ENCODE data around the gene EHMT1. TPM values are rescaled to one million over a fixed set of nuclear protein-coding genes. Genes with fewer than 3 reads are reported as not detected.
A peak's percentile ranks its signal among the peaks of the same experiment; 100 is the strongest.

EHMT1 gene
- total and polyA plus RNA-seq, 10 of the 15 experiments (the other 5 are each of a cell fraction or from before 2014, with no cell fraction given): 2.9 to 100 (median 48.1) TPM

DNA sequence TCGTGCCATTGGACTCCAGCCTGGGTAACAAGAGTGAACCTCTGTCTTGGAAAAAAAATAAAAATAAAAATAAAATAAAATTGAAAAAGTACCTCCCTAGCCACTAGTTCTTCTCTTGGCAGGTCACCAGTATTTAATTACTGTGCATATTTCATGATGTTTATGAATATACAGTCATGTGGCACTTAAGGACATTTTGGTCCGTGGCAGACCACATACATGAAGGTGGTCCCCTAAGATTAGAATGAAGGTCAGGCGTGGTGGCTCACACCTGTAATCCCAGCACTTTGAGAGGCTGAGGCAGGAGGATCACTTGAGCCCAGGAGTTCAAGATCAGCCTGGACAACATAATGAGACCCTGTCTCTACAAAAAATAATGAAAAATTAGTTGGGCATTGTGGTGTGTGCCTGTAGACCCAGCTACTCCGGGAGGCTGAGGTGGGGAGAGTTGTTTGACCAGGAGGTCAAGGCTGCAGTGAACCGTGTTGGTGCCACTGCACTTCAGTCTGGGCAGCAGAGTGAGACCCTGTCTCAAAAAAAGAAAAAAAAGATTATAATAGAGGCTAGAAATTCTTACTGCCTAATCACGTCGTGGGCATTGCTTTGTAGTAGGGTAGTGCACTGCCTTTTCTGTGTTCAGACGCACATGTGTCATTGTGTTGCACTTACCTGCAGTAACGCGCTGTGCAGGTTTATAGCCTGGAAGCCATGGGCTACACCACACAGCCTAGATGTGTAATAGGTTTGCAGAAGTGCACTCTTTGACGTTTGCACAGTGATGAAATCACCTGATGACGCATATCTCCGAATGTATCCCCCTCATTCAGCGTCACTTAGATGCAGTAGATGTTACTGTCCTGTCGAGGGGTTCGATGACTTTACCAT lies 12.8 kb downstream of the EHMT1 start:
- in situ Hi-C loops (cut with MboI) (no loop called here), intact Hi-C loops (cut with micrococcal nuclease; ENCODE audit: unreplicated experiment) (no loop called here)
- Histone ChIP-seq H3K79me2 (ENCODE audit: control insufficient read depth, insufficient read depth, low read length) (peaks cover 79% of the 10 kb centered on the region), H3K4me3 (no peak overlapping the region), H3K36me3 (ENCODE audit: control insufficient read depth in 2 of 2, insufficient read depth in 2 of 2, low read length in 1 of 2) (no peaks in the 10 kb centered on the region; a peak in 2 of 4 replicates), H3K27ac (ENCODE audit: control insufficient read depth, insufficient read depth) (no peak overlapping the region), H3K9ac (ENCODE audit: control insufficient read depth, insufficient read depth, low read length) (no peak overlapping the region), H4K20me1 (ENCODE audit: control insufficient read depth, insufficient read depth) (no peaks in the 10 kb centered on the region), H3K4me1 (ENCODE audit: control insufficient read depth, insufficient read depth, low read length) (peaks cover 33% of the 10 kb centered on the region), H3K27me3 (replicated peaks in 1 of 2; ENCODE audit: control insufficient read depth in 2 of 2, insufficient read depth in 2 of 2, low read length in 1 of 2) (no peaks in the 10 kb centered on the region), H2AFZ (ENCODE audit: control insufficient read depth, low read depth, low read length) (no peak overlapping the region), H3K4me2 (ENCODE audit: control insufficient read depth, insufficient read depth) (0 out of 2 replicates have a peak overlapping the region, but pooled peaks have one; percentile 1), H3K9me3 (replicated peaks; ENCODE audit: control insufficient read depth, insufficient read depth, low read length) (no peaks in the 10 kb centered on the region)
- 87% methylated on average over 16 of the region's 16 CpGs for WGBS (ENCODE audit: insufficient coverage, insufficient replicate concordance, low lambda C conversion rate, missing lambda C conversion rate)
- DNase-seq (ENCODE audit: low read depth, low spot score) (no peak), FAIRE-seq (no peak), ATAC-seq (no peak)
- ChIA-PET SMC1A (ENCODE audit: uncharacterized antibody, unreplicated experiment) (no interaction called here), CTCF (no interaction called here), RAD21 (ENCODE audit: unreplicated experiment) (no interaction called here), POLR2A (no interaction called here)
- BruUV-seq (replicated peaks): no TSS peak
- TF ChIP-seq NFYB (IDR thresholded peaks at IDR 0.05; ENCODE audit: insufficient read depth, low read depth, low read length) (no peak), HDAC6 (IDR thresholded peaks at IDR 0.05; ENCODE audit: unreplicated experiment) (no peak)
- TF ChIP-seq, protein P1, sequence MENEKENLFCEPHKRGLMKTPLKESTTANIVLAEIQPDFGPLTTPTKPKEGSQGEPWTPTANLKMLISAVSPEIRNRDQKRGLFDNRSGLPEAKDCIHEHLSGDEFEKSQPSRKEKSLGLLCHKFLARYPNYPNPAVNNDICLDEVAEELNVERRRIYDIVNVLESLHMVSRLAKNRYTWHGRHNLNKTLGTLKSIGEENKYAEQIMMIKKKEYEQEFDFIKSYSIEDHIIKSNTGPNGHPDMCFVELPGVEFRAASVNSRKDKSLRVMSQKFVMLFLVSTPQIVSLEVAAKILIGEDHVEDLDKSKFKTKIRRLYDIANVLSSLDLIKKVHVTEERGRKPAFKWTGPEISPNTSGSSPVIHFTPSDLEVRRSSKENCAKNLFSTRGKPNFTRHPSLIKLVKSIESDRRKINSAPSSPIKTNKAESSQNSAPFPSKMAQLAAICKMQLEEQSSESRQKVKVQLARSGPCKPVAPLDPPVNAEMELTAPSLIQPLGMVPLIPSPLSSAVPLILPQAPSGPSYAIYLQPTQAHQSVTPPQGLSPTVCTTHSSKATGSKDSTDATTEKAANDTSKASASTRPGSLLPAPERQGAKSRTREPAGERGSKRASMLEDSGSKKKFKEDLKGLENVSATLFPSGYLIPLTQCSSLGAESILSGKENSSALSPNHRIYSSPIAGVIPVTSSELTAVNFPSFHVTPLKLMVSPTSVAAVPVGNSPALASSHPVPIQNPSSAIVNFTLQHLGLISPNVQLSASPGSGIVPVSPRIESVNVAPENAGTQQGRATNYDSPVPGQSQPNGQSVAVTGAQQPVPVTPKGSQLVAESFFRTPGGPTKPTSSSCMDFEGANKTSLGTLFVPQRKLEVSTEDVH (IDR thresholded peaks at IDR 0.05; ENCODE audit: low read depth, partially characterized antibody): no peak

Measured in GM12878 (cell line).